Calu3 (cell line): ENCODE data around the gene MST1. TPM values are rescaled to one million over a fixed set of nuclear protein-coding genes. Genes with fewer than 3 reads are reported as not detected.

Source experiments
- BruUV-seq: library from RNA; stranded (reverse); fragments of 400-500 nt; replicated peaks from 2 replicates; lab custom pipeline; 2021; lab: Mats Ljungman, UMichigan
- CTCF ChIA-PET: fragments of 300-600 bp; sonication (Branson Sonifier 250); formaldehyde crosslinking; loops from one replicate; lab custom pipeline; 2022; ENCODE audit warnings: antibody characterized with exemption; lab: Charles Lee
- DNase-seq: peaks from one replicate; pipeline ENCODE4 v3.0.0; 2022
- H3K27ac Mint-ChIP-seq: one replicate; pipeline ENCODE4 v1.8.0; 2022; ENCODE audit warnings: mixed read lengths; ENCODE audit not compliant: unreplicated experiment
- H3K27me3 Mint-ChIP-seq: one replicate; pipeline ENCODE4 v1.8.0; 2022; ENCODE audit warnings: mixed read lengths; ENCODE audit not compliant: unreplicated experiment
- H3K36me3 Mint-ChIP-seq: one replicate; pipeline ENCODE4 v1.8.0; 2022; ENCODE audit warnings: mild to moderate bottlenecking, moderate library complexity, mixed read lengths; ENCODE audit not compliant: insufficient read depth, unreplicated experiment
- H3K4me1 Mint-ChIP-seq: one replicate; pipeline ENCODE4 v1.8.0; 2022; ENCODE audit warnings: mild to moderate bottlenecking, low read depth, mixed read lengths; ENCODE audit not compliant: unreplicated experiment
- H3K4me3 Mint-ChIP-seq: one replicate; pipeline ENCODE4 v1.8.0; 2022; ENCODE audit warnings: mild to moderate bottlenecking, low read depth, moderate library complexity, mixed read lengths; ENCODE audit not compliant: unreplicated experiment
- H3K9me3 Mint-ChIP-seq: one replicate; pipeline ENCODE4 v1.8.0; 2022; ENCODE audit warnings: low read depth, mixed read lengths; ENCODE audit not compliant: unreplicated experiment
- intact Hi-C: fragments of 100-400 bp; cut with micrococcal nuclease; formaldehyde crosslinking; loops from one replicate; pipeline ENCODE4 v1.10.0; 2022; ENCODE audit not compliant: unreplicated experiment
- total RNA-seq: library from RNA; stranded (reverse); gene quantifications from 2 replicates; pipeline ENCODE4 v1.2.3, GENCODE V29; 2022
- TF ChIP-seq, protein P1 (sequence below): fragments of 200-600 bp; IDR thresholded peaks from one replicate; pipeline ENCODE4 v1.8.0; 2022; ENCODE audit warnings: antibody characterized with exemption; ENCODE audit not compliant: unreplicated experiment

MST1 gene
- total RNA-seq, 1 experiment from 2014 or later = 8.0 TPM

DNA sequence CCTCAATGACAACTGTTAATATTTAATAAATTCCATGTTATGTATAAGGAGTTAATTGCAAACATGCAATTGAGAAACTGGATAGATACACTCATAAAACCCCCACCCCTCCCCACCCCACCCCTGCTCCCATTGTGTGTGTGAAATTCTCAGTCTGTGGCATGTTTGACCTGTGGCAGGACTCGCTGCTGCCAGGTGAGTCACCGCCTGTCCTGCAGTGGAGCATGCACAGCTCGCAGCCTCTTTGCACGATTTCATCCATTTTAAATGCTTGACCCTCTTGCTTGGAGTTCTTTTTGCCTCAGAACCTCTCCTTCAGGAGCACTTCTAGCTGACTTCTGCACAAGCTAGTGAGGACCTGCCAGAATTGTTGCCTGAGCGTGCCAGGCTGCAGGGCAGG is 20.4 kb downstream of the MST1 start:
- peaks cover 12% of the 10 kb centered on the region for H3K36me3 Mint-ChIP-seq
- intact Hi-C loops = no loop called here
- no peak overlapping the region for H3K27ac Mint-ChIP-seq
- TF ChIP-seq, protein P1, sequence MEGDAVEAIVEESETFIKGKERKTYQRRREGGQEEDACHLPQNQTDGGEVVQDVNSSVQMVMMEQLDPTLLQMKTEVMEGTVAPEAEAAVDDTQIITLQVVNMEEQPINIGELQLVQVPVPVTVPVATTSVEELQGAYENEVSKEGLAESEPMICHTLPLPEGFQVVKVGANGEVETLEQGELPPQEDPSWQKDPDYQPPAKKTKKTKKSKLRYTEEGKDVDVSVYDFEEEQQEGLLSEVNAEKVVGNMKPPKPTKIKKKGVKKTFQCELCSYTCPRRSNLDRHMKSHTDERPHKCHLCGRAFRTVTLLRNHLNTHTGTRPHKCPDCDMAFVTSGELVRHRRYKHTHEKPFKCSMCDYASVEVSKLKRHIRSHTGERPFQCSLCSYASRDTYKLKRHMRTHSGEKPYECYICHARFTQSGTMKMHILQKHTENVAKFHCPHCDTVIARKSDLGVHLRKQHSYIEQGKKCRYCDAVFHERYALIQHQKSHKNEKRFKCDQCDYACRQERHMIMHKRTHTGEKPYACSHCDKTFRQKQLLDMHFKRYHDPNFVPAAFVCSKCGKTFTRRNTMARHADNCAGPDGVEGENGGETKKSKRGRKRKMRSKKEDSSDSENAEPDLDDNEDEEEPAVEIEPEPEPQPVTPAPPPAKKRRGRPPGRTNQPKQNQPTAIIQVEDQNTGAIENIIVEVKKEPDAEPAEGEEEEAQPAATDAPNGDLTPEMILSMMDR = no peak
- peaks cover 30% of the 10 kb centered on the region for H3K4me1 Mint-ChIP-seq
- CTCF ChIA-PET = interaction anchor here (0.6 to 1.4 kb wide), 2 partner anchors 129 to 222 kb away, joined by 7 to 9 read pairs; no protein-coding TSS in a partner anchor
- BruUV-seq = no TSS peak
- no peaks in the 10 kb centered on the region for H3K27me3 Mint-ChIP-seq
- no peak overlapping the region for H3K4me3 Mint-ChIP-seq
- H3K9me3 Mint-ChIP-seq = no peaks in the 10 kb centered on the region
- DNase-seq = peak; percentile 19

DNA sequence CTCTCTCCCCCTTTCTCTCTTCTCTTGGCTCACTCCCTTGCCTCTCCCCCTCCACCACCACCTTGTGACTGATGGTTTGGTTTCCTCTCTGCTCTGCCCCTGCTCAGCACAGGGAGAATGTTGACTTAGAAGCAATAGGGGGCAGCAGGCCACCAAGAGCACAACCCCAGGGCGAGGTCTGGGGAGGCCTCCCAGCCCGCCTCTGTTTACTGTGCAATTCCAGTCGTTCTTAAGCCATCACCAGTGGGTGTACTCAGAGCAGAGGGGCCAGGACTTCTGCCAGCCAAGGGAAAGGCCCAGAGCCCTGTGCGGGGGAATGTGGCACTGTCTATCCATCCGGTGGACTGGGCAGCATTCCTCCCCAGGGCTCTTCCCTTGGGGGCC is 20.9 kb downstream of the MST1 start:
- intact Hi-C loops = no loop called here
- Mint-ChIP-seq H3K4me3 (no peak overlapping the region), H3K9me3 (no peaks in the 10 kb centered on the region), H3K4me1 (peaks cover 30% of the 10 kb centered on the region), H3K27me3 (no peaks in the 10 kb centered on the region), H3K27ac (no peak overlapping the region), H3K36me3 (peaks cover 7% of the 10 kb centered on the region)
- TF ChIP-seq, protein P1 = no peak
- no peak for DNase-seq
- no TSS peak for BruUV-seq
- CTCF ChIA-PET = interaction anchor here (1.4 kb wide), 1 partner anchor 128 kb away, joined by 7 read pairs; no protein-coding TSS in a partner anchor

DNA sequence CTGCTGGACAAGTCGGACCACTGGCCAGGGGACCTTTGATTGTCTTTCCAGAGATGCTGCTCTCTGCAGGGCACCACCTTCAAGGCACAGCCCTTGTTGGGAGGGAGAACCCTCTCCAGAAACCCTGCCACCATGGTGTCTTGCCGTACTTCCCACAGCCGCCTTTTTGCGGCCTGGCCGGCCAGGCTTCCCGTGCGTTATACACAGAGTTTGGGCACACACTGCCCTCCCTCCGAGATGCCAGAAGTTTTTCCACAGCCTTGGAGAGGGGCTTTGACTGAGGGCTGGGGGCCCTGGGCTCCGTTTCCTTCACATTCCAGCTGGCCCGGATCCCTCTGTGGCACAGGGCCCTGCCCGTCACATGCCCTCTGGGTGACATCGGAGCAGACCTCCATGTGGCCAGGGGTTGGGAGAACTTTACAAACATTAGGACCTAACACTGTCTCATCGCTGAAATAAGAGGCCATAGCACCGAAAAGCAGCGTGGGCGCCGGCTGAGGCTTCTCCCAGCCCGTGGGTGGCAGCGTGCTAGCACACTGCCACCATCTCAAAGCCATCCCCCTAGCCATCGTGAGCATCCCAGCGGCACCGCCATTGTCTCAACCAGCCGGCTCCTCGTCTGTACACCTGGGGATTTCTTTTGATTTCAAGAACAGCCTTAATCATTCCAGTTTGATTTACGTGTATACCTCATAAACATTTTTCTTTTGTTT is 21.4 kb downstream of the MST1 start:
- CTCF ChIA-PET = no interaction called here
- intact Hi-C loops = no loop called here
- H3K9me3 Mint-ChIP-seq = no peaks in the 10 kb centered on the region
- no peaks in the 10 kb centered on the region for H3K27me3 Mint-ChIP-seq
- no TSS peak for BruUV-seq
- no peak for DNase-seq
- no peak overlapping the region for H3K27ac Mint-ChIP-seq
- TF ChIP-seq, protein P1 = no peak
- no peak overlapping the region for H3K4me3 Mint-ChIP-seq
- H3K4me1 Mint-ChIP-seq = peaks cover 30% of the 10 kb centered on the region
- H3K36me3 Mint-ChIP-seq = peaks cover 4% of the 10 kb centered on the region

DNA sequence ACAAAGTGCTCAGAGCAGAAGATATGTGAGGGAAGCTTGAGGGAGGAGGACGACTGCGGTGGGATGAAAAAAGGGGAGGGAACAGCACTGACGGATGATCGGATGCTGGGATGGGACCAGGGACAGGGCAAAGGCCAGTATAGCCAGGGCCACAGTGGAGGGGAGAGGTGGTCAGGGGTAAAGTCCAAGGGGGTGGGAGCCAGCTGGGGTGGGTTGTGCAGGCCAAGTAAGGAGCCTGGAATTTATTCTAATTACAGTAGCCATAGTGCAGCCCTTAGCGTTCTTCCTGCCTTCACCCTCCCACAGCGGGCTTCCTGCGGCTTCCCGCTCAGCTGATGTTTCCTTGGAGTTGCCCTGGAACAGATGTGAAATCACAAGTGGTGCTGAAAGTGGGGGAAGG is 22.7 kb downstream of the MST1 start:
- no peak for DNase-seq
- H3K36me3 Mint-ChIP-seq = peaks cover 9% of the 10 kb centered on the region
- TF ChIP-seq, protein P1 = no peak
- H3K4me3 Mint-ChIP-seq = no peak overlapping the region
- CTCF ChIA-PET = interaction anchor here (0.7 kb wide), 1 partner anchor 34 kb away, joined by 8 read pairs; no protein-coding TSS in a partner anchor
- no peaks in the 10 kb centered on the region for H3K27me3 Mint-ChIP-seq
- H3K27ac Mint-ChIP-seq = no peak overlapping the region
- intact Hi-C loops = no loop called here
- H3K9me3 Mint-ChIP-seq = no peaks in the 10 kb centered on the region
- no TSS peak for BruUV-seq
- H3K4me1 Mint-ChIP-seq = peaks cover 21% of the 10 kb centered on the region
